ENCODE results near the gene AUTS2.

DNA sequence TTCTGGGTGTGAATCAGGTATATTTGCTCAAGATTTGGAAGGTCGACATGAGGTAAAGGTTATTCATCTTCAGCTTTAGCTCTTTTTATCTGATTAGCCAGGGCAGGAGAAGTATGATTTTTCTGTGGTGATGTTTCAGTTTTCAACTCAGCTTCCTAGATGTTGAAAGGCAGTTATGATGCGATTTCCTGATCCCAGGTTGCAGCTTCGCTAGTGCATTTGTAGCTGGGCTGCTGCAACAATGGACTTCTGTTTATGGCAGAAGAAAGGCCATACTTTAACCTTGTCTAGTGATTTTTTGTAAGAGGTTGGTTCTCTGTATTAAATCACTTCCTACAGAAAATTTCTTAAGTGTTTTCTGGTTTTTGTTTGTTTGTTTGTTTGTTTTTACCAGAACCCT is 619.3 kb downstream of the AUTS2 start:
- TF ChIP-seq, protein P1, sequence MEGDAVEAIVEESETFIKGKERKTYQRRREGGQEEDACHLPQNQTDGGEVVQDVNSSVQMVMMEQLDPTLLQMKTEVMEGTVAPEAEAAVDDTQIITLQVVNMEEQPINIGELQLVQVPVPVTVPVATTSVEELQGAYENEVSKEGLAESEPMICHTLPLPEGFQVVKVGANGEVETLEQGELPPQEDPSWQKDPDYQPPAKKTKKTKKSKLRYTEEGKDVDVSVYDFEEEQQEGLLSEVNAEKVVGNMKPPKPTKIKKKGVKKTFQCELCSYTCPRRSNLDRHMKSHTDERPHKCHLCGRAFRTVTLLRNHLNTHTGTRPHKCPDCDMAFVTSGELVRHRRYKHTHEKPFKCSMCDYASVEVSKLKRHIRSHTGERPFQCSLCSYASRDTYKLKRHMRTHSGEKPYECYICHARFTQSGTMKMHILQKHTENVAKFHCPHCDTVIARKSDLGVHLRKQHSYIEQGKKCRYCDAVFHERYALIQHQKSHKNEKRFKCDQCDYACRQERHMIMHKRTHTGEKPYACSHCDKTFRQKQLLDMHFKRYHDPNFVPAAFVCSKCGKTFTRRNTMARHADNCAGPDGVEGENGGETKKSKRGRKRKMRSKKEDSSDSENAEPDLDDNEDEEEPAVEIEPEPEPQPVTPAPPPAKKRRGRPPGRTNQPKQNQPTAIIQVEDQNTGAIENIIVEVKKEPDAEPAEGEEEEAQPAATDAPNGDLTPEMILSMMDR (conservative IDR thresholded peaks at IDR 0.05; ENCODE audit: low read length): no peak
- TF ChIP-seq EZH2phosphoT487 (IDR thresholded peaks at IDR 0.05; ENCODE audit: borderline replicate concordance): no peak
